CD4-positive, alpha-beta T cell treated with Interleukin-6 at 100 ng/mL for 8 hours (primary cell): ENCODE data around the gene CACFD1.

Experiments used
- DNase-seq: peaks from one replicate; pipeline ENCODE4 v3.0.0-alpha.2; 2020; ENCODE audit warnings: mixed read lengths, low spot score

CACFD1 gene

GRCh38 chr9:133499892-133500270, 40.1 kb downstream of the CACFD1 start:
- no peak for DNase-seq

GRCh38 chr9:133502112-133502511, 42.3 kb downstream of the CACFD1 start:
- no peak for DNase-seq

GRCh38 chr9:133505186-133505830, 45.5 kb downstream of the CACFD1 start:
- DNase-seq: no peak

GRCh38 chr9:133505901-133506652, 46.3 kb downstream of the CACFD1 start:
- DNase-seq: no peak

- no peak for DNase-seq
These were observed 46.9 kb downstream of the CACFD1 start for GRCh38 chr9:133506653-133507038.

GRCh38 chr9:133507246-133507965, 47.6 kb downstream of the CACFD1 start:
- no peak for DNase-seq

DNA sequence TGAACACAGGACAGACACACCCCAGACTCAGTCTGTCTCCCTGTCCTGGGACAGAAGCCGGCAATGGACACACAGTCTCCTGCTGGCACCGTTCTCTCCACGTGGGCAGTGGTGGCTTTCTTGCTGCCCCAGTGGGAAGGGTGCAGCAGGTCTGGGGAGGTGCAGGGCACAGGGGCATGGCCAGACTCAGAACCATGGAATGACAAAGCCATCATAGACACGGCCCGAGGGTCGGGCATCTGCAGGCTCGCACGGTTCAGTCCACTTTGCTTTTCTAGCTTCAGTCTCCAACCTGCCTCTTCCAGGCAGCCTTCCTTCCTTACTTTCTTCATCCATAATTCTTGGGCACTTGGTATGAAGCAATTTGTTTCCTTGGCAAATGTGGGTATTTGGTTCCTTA, 48.3 kb downstream of the CACFD1 start:
- DNase-seq: no peak

- DNase-seq: peak; percentile 54
These were observed 49.7 kb downstream of the CACFD1 start for GRCh38 chr9:133509179-133510083.

GRCh38 chr9:133510926-133511505, 51.2 kb downstream of the CACFD1 start:
- no peak for DNase-seq

DNA sequence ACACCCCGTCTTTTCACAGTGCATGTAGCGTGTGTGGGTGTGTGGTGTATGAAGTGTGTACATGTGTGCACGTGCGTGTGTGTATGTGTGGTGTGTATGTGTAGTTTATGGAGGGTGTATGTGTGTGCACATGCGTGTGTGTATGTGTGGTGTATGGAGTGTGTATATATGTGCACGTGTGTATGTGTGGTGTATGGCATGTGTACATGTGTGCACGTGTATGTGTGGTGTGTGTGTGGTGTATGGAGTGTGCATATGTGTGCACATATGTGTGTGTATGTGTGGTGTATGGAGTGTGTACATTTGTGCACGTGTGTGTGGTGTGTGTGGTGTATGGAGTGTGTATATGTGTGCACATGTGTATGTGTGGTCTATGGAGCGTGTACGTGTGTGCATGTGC, 51.8 kb downstream of the CACFD1 start:
- no peak for DNase-seq

DNA sequence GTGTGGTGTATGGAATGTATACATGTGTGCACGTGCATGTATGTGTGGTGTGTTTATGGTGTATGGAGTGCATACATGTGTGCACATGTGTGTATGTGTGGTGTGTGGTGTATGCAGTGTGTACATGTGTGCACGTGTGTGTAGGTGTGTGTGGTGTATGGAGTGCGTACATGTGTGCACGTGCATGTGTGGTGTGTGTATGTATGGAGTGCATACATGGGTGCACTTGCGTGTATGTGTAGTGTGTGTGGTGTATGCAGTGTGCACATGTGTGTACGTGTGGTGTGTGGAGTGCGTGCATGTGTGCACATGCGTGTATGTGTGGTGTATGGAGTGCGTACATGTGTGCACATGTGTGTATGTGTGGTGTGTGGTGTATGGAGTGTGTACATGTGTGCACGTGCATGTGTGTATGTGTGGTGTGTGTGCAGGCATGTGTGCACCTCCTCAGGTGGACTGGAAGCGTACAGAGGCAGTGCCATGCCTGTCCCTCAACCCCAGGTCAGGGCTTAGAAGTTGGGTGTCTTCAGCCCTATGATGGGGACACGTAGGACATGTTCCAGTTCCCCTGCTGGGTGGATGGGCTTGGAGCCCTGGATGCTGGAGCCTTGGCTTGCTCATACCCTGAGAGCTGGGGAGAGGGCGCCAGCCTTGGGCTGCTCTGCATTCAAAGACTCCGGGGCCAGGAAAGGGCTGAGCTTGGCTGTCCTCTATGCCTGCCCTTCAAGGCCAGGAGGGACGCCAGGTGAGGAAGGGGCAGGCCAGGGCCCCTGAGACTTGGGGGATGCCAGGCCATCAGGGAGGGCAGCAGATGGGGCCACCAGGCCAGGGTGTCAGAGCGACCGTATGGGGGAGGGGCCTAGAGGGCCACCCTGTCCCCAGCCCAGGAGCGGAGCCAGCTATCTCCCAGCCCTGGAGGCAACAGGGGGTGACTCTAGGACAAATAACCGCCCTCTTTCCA, 52.8 kb downstream of the CACFD1 start:
- no peak for DNase-seq

- DNase-seq: no peak
These were observed 53.7 kb downstream of the CACFD1 start for GRCh38 chr9:133513214-133514100.

DNA sequence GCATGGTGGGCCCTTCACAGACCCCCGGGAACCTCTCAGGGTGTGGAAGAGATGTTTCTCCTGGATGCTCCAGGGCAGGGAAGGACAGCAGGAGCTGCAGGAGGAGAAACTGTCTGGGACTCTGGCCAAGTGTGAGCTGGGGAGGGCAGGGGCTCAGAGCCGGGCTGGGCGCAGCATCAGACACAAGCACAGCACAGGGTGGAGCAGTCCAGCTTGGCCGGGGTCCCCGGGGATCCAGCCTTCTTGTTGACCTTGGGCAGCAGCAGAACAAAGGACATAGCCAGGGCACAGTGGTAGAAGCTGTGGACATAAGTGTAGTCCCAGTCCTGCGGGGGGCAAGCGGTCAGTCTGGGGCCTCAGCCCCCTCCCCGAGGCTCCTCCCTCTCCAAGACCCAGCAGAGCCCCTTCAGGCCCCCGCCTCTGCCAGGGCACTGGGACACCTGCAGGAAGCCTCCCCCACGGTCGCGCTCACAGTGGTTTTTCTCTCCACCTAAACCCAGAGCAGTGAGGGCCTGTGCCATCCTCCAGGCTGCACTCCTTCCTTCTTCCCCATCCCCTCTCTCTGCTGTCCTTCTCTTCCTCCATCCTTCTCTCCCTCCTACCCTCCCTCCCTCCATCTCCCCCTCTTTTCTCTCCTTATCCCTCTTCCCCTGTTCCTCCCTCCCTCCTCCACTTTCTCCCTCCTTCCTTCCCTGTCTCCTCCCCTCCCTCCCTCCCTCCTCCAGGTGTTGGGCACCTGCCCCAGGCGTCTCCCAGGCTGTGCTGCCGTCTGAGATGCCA, 54.9 kb downstream of the CACFD1 start:
- no peak for DNase-seq

- no peak for DNase-seq
These were observed 55.4 kb downstream of the CACFD1 start for GRCh38 chr9:133515240-133515610.

- DNase-seq: no peak
These were observed 56.0 kb downstream of the CACFD1 start for GRCh38 chr9:133515615-133516255.

DNA sequence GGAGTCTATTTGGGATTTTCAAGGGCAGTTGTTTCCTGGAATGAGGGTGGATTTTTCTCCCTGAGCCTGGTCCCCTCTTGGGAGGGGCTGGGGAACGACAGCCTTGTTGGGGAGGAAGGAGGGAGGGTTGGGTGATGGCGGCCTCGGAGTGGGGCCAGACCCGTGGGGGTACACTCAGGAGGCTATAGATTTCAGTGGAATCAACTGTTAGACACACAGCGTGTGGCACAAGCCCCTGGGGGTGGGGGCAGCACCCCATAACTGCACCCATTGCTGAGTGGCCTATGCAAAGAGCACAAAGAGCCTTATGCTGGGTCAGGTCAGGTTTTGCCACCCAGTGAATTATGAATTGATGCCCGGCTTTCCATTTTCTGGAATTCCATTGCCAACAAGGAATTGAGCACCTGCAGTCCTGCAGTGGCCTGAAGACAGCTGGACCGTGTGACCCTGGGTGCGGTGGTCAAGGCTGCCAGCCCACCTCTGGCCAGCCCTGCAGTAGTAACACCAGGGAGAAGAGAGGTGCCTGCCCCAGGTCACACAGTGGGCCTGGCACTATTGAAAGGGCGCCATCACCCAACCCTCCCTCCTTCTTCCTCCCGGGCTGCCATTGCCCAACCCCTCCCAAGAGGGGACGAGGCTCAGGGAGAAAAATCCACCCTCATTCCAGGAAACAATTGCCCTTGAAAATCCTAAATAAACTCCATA, 56.6 kb downstream of the CACFD1 start:
- DNase-seq: no peak

GRCh38 chr9:133516961-133517350, 57.2 kb downstream of the CACFD1 start:
- no peak for DNase-seq

- DNase-seq: no peak
These were observed 57.9 kb downstream of the CACFD1 start for GRCh38 chr9:133517711-133518110.
